GM23248 (cell line): ENCODE data around the gene SYNPO2. TPM values are rescaled to one million over a fixed set of nuclear protein-coding genes. Genes with fewer than 3 reads are reported as not detected.

ENCODE experiments used
- DNase-seq: peaks from one replicate; pipeline ENCODE4 v3.0.0-alpha.2; 2015
- H2AFZ ChIP-seq: fragments of 200-600 bp; sonication (generic); 2 replicates; pipeline ENCODE4 v1.6.1; 2016; ENCODE audit warnings: antibody characterized with exemption
- H3F3A ChIP-seq: fragments of 200-600 bp; sonication (generic); 2 replicates; pipeline ENCODE4 v1.6.1; 2016; ENCODE audit warnings: mild to moderate bottlenecking, antibody characterized with exemption, mixed run types; ENCODE audit not compliant: insufficient read depth
- H3K27ac ChIP-seq: fragments of 200-600 bp; sonication (generic); 2 replicates; pipeline ENCODE4 v1.5.1; 2016; ENCODE audit warnings: mild to moderate bottlenecking
- H3K27me3 ChIP-seq: fragments of 200-600 bp; sonication (generic); replicated peaks from 2 replicates; pipeline ENCODE4 v1.6.1; 2016; ENCODE audit warnings: mild to moderate bottlenecking; ENCODE audit not compliant: insufficient read depth
- H3K36me3 ChIP-seq: fragments of 200-600 bp; sonication (generic); 2 replicates; pipeline ENCODE4 v1.6.1; 2016; ENCODE audit warnings: low read depth, mild to moderate bottlenecking
- H3K4me1 ChIP-seq: fragments of 200-600 bp; sonication (generic); 2 replicates; pipeline ENCODE4 v1.6.1; 2016; ENCODE audit warnings: mild to moderate bottlenecking; ENCODE audit not compliant: insufficient read depth
- H3K4me2 ChIP-seq: fragments of 200-600 bp; sonication (generic); one replicate; pipeline ENCODE4 v1.6.1; 2016; ENCODE audit warnings: mild to moderate bottlenecking; ENCODE audit not compliant: unreplicated experiment
- H3K4me3 ChIP-seq: fragments of 200-600 bp; sonication (generic); 2 replicates; pipeline ENCODE4 v1.5.1; 2016; ENCODE audit warnings: mild to moderate bottlenecking
- H3K79me2 ChIP-seq: fragments of 200-600 bp; sonication (generic); 2 replicates; pipeline ENCODE4 v1.6.1; 2016; ENCODE audit warnings: mild to moderate bottlenecking; ENCODE audit not compliant: insufficient read depth
- H3K9ac ChIP-seq: fragments of 200-600 bp; sonication (generic); 2 replicates; pipeline ENCODE4 v1.6.1; 2016; ENCODE audit warnings: mild to moderate bottlenecking
- H3K9me2 ChIP-seq: fragments of 200-600 bp; sonication (generic); 2 replicates; pipeline ENCODE4 v1.6.1; 2016; ENCODE audit warnings: mixed run types, mild to moderate bottlenecking, moderate library complexity; ENCODE audit not compliant: insufficient read depth
- H3K9me3 ChIP-seq: fragments of 200-600 bp; sonication (generic); one replicate; pipeline ENCODE4 v1.6.1; 2017; ENCODE audit warnings: low read depth
- H4K20me1 ChIP-seq: fragments of 200-600 bp; sonication (generic); 2 replicates; pipeline ENCODE4 v1.6.0; 2016; ENCODE audit not compliant: insufficient read depth
- EZH2 ChIP-seq: fragments of 200-600 bp; sonication (generic); IDR thresholded peaks from 2 replicates; pipeline ENCODE4 v1.6.1; 2018; ENCODE audit warnings: antibody characterized with exemption, mild to moderate bottlenecking; ENCODE audit not compliant: insufficient read depth, poor library complexity, severe bottlenecking
- EZH2phosphoT487 ChIP-seq: fragments of 200-600 bp; sonication (generic); IDR thresholded peaks from 2 replicates; pipeline ENCODE4 v1.6.1; 2018; ENCODE audit warnings: antibody characterized with exemption, moderate library complexity, mild to moderate bottlenecking, low read depth; ENCODE audit not compliant: insufficient read depth
- WGBS, 2 experiments: methylation state at CpG; one replicate each; pipeline ENCODE4 v1.1.6; 2015 to 2017; ENCODE audit warnings: low lambda C conversion rate in 2 of 2, low coverage in 1 of 2; ENCODE audit errors: missing lambda C conversion rate in 2 of 2; 5-methylcytosine and 5-hydroxymethylcytosine counted together
- in situ Hi-C: fragments of 300-500 bp; cut with MboI; formaldehyde crosslinking; loops from 2 replicates; pipeline ENCODE4 v1.15.0; 2020
- polyA plus RNA-seq: library from polyadenylated mRNA; unstranded; fragments of >200 nt; fragmentation: Nextera tagmentation; extraction: Ambion mirVana; gene quantifications from 2 replicates; pipeline ENCODE4 v1.2.1, GENCODE V29; 2016
- total RNA-seq: library from RNA; depleted of rRNA; stranded (reverse); fragments of >200 nt; shearing (Covaris generic); gene quantifications from 2 replicates; pipeline ENCODE4 v1.2.3, GENCODE V29; 2014

SYNPO2 gene
- total and polyA plus RNA-seq, 2 experiments from 2014 or later: 3.1 to 5.0 TPM

- no peak for DNase-seq
- Histone ChIP-seq H3K79me2 (no peaks in the 10 kb centered on the region), H3K4me1 (peaks cover 11% of the 10 kb centered on the region), H3K9me2 (no peaks in the 10 kb centered on the region), H3K4me2 (no peak overlapping the region), H2AFZ (no peak overlapping the region), H4K20me1 (no peaks in the 10 kb centered on the region), H3K36me3 (no peaks in the 10 kb centered on the region), H3K27me3 (no peaks in the 10 kb centered on the region), H3K4me3 (no peak overlapping the region), H3K9ac (no peak overlapping the region), H3F3A (peaks cover 8% of the 10 kb centered on the region; the same call in 1 of the 2 replicates), H3K9me3 (no peaks in the 10 kb centered on the region), H3K27ac (no peak overlapping the region)
- TF ChIP-seq EZH2phosphoT487: no peak
- TF ChIP-seq EZH2: no peak
- in situ Hi-C loops: no loop called here
- WGBS, 2 experiments: 47 to 63% methylated on average over 2 of the region's 2 CpGs
Measured at GRCh38 chr4:119082661-119083060, 194.0 kb downstream of the SYNPO2 start.

GRCh38 chr4:119084513-119084912, 195.9 kb downstream of the SYNPO2 start:
- Histone ChIP-seq H3K4me1 (peaks cover 11% of the 10 kb centered on the region), H3K9me2 (no peaks in the 10 kb centered on the region), H3K27me3 (no peaks in the 10 kb centered on the region), H3K4me2 (no peak overlapping the region), H3K4me3 (no peak overlapping the region), H3F3A (peaks cover 8% of the 10 kb centered on the region; the same call in 1 of the 2 replicates), H4K20me1 (no peaks in the 10 kb centered on the region), H3K27ac (no peak overlapping the region), H3K9ac (no peak overlapping the region), H3K79me2 (no peaks in the 10 kb centered on the region), H3K36me3 (no peaks in the 10 kb centered on the region), H3K9me3 (no peaks in the 10 kb centered on the region), H2AFZ (no peak overlapping the region)
- TF ChIP-seq EZH2phosphoT487 (no peak), EZH2 (no peak)
- in situ Hi-C loops: no loop called here
- 47 to 52% methylated on average over 5 of the region's 5 CpGs for WGBS, 2 experiments
- no peak for DNase-seq

- H2AFZ ChIP-seq: peak overlapping the region; percentile 69
- H3F3A ChIP-seq: peaks cover 4% of the 10 kb centered on the region; the same call in 1 of the 2 replicates
- no peaks in the 10 kb centered on the region for H3K79me2 ChIP-seq
- no peaks in the 10 kb centered on the region for H3K9me3 ChIP-seq
- H3K27me3 ChIP-seq: no peaks in the 10 kb centered on the region
- H3K4me1 ChIP-seq: 0 out of 2 replicates have a peak, but pooled peaks cover 3% of the 10 kb centered on the region
- H3K4me3 ChIP-seq: no peak overlapping the region
- DNase-seq: peak; percentile 51
- no peaks in the 10 kb centered on the region for H3K36me3 ChIP-seq
- in situ Hi-C loops: no loop called here
- no peak overlapping the region for H3K4me2 ChIP-seq
- H3K9ac ChIP-seq: no peak overlapping the region; the same call in 1 of the 2 replicates
- 6 to 9% methylated on average over 3 of the region's 3 CpGs for WGBS, 2 experiments
- no peaks in the 10 kb centered on the region for H3K9me2 ChIP-seq
- no peaks in the 10 kb centered on the region for H4K20me1 ChIP-seq
- no peak overlapping the region for H3K27ac ChIP-seq
- TF ChIP-seq EZH2phosphoT487 (no peak), EZH2 (no peak)
Measured at GRCh38 chr4:119087121-119087520, 198.5 kb downstream of the SYNPO2 start.

- in situ Hi-C loops: no loop called here
- Histone ChIP-seq H3K79me2 (no peaks in the 10 kb centered on the region), H3K9ac (no peak overlapping the region; the same call in 1 of the 2 replicates), H4K20me1 (no peaks in the 10 kb centered on the region), H3K36me3 (no peaks in the 10 kb centered on the region), H3K4me3 (no peak overlapping the region), H2AFZ (peak overlapping the region; percentile 69), H3K9me3 (no peaks in the 10 kb centered on the region), H3K4me2 (no peak overlapping the region), H3K27me3 (no peaks in the 10 kb centered on the region), H3K9me2 (no peaks in the 10 kb centered on the region), H3K4me1 (0 out of 2 replicates have a peak, but pooled peaks cover 3% of the 10 kb centered on the region), H3K27ac (no peak overlapping the region), H3F3A (peaks cover 4% of the 10 kb centered on the region; the same call in 1 of the 2 replicates)
- no peak for DNase-seq
- no peak for TF ChIP-seq EZH2
- WGBS, 2 experiments: 80 to 83% methylated on average over 5 of the region's 5 CpGs
Measured at GRCh38 chr4:119087656-119088055, 199.0 kb downstream of the SYNPO2 start.
